Measurements from ENCODE around the gene YARS1. TPM values are rescaled to one million over a fixed set of nuclear protein-coding genes. Genes with fewer than 3 reads are reported as not detected.
A peak's percentile ranks its signal among the peaks of the same experiment; 100 is the strongest.

The YARS1 gene
- total and polyA plus RNA-seq, 2 of the 13 experiments (the other 11 are each of a cell fraction or from before 2014, with no cell fraction given), result 50.1 to 113 TPM

DNA sequence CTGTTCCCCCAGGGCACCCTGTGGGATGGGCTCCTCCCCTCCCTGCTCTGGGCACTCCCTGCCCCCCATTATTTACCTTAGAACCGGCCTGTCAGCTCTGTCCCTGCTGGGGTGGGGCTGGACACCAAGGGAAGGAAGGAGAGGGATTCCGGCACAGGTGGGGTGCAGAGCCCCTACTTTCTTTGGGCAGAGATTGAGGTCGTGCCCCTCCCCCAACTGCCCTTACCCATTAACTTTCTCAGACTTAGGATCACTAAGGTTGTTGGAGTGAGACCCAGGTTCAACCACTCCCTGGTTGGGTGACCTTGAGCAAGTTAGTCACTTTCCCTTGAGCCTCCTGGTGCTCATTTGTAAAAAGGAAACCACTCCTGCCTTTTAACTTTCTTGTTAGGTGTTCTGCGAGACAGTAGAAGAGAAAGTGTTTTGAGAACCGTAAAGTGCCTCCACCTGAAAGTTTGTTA lies 57.6 kb downstream of the YARS1 start (continued):
- TF ChIP-seq ZSCAN22 (CRISPR knock-in tag; IDR thresholded peaks at IDR 0.05) (no peak), ZBTB3 (CRISPR knock-in tag; IDR thresholded peaks at IDR 0.05; ENCODE audit: borderline replicate concordance, low read depth) (no peak), FOSL2 (CRISPR knock-in tag; IDR thresholded peaks at IDR 0.05) (peak; percentile 16; the same call in 1 of the 2 replicates), FOXP1 (IDR thresholded peaks at IDR 0.05) (no peak), FOXP1 (CRISPR knock-in tag; IDR thresholded peaks at IDR 0.05) (no peak), ZSCAN31 (CRISPR knock-in tag; IDR thresholded peaks at IDR 0.05; ENCODE audit: low read depth) (no peak), PATZ1 (CRISPR knock-in tag; IDR thresholded peaks at IDR 0.05) (peak; percentile 78), TP53 (CRISPR knock-in tag; conservative IDR thresholded peaks at IDR 0.05) (no peak), ZNF670 (CRISPR knock-in tag; IDR thresholded peaks at IDR 0.05; ENCODE audit: borderline replicate concordance) (no peak), GTF2F1 (IDR thresholded peaks at IDR 0.05; ENCODE audit: low read length) (no peak), KDM4B (CRISPR knock-in tag; IDR thresholded peaks at IDR 0.05) (no peak), ZNF263 (CRISPR knock-in tag; IDR thresholded peaks at IDR 0.05) (no peak), CREBL2 (CRISPR knock-in tag; IDR thresholded peaks at IDR 0.05; ENCODE audit: borderline replicate concordance) (no peak), FOXA1 (IDR thresholded peaks at IDR 0.05) (no peak), FOXA1 (CRISPR knock-in tag; IDR thresholded peaks at IDR 0.05) (peak; percentile 50), MAFF (IDR thresholded peaks at IDR 0.05; ENCODE audit: low read depth, low read length) (no peak), FOXK1 (CRISPR knock-in tag; IDR thresholded peaks at IDR 0.05; ENCODE audit: borderline replicate concordance, low read depth) (no peak), ZNF296 (CRISPR knock-in tag; conservative IDR thresholded peaks at IDR 0.05) (no peak), ZNF501 (CRISPR knock-in tag; IDR thresholded peaks at IDR 0.05) (peak; percentile 3; the same call in 1 of the 2 replicates), MLXIP (CRISPR knock-in tag; IDR thresholded peaks at IDR 0.05; ENCODE audit: borderline replicate concordance) (no peak), BCL3 (CRISPR knock-in tag; IDR thresholded peaks at IDR 0.05) (no peak)
- TF ChIP-seq, protein P1, sequence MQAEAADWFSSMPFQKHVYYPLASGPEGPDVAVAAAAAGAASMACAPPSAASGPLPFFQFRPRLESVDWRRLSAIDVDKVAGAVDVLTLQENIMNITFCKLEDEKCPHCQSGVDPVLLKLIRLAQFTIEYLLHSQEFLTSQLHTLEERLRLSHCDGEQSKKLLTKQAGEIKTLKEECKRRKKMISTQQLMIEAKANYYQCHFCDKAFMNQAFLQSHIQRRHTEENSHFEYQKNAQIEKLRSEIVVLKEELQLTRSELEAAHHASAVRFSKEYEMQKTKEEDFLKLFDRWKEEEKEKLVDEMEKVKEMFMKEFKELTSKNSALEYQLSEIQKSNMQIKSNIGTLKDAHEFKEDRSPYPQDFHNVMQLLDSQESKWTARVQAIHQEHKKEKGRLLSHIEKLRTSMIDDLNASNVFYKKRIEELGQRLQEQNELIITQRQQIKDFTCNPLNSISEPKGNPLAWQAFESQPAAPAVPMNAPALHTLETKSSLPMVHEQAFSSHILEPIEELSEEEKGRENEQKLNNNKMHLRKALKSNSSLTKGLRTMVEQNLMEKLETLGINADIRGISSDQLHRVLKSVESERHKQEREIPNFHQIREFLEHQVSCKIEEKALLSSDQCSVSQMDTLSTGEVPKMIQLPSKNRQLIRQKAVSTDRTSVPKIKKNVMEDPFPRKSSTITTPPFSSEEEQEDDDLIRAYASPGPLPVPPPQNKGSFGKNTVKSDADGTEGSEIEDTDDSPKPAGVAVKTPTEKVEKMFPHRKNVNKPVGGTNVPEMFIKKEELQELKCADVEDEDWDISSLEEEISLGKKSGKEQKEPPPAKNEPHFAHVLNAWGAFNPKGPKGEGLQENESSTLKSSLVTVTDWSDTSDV (CRISPR knock-in tag; IDR thresholded peaks at IDR 0.05), result no peak

Measured in HepG2 (cell line).